Endothelial cell (in vitro differentiated cells): ENCODE measurements around the gene CHORDC1. TPM values are rescaled to one million over a fixed set of nuclear protein-coding genes. Genes with fewer than 3 reads are reported as not detected.
A peak's percentile ranks its signal among the peaks of the same experiment; 100 is the strongest.

Experiments used
- DNase-seq: peaks from one replicate; pipeline ENCODE4 v3.0.0; 2021; ENCODE audit warnings: low spot score
- H3K27ac Mint-ChIP-seq: one replicate; pipeline ENCODE4 v1.8.0; 2021; ENCODE audit warnings: mixed read lengths, inconsistent platforms; ENCODE audit not compliant: unreplicated experiment
- H3K27me3 Mint-ChIP-seq: one replicate; pipeline ENCODE4 v1.8.0; 2021; ENCODE audit warnings: mild to moderate bottlenecking, moderate library complexity, mixed read lengths, inconsistent platforms; ENCODE audit not compliant: unreplicated experiment
- H3K36me3 Mint-ChIP-seq: one replicate; pipeline ENCODE4 v1.8.0; 2021; ENCODE audit warnings: mild to moderate bottlenecking, low read depth, mixed read lengths, inconsistent platforms; ENCODE audit not compliant: unreplicated experiment
- H3K4me1 Mint-ChIP-seq: one replicate; pipeline ENCODE4 v1.8.0; 2021; ENCODE audit warnings: mild to moderate bottlenecking, mixed read lengths, inconsistent platforms; ENCODE audit not compliant: unreplicated experiment
- H3K4me3 Mint-ChIP-seq: one replicate; pipeline ENCODE4 v1.8.0; 2021; ENCODE audit warnings: mild to moderate bottlenecking, mixed read lengths, inconsistent platforms; ENCODE audit not compliant: unreplicated experiment
- H3K9me3 Mint-ChIP-seq: one replicate; pipeline ENCODE4 v1.8.0; 2021; ENCODE audit warnings: mixed read lengths, inconsistent platforms; ENCODE audit not compliant: unreplicated experiment
- CTCF ChIP-seq: fragments of 200-600 bp; sonication (generic); IDR thresholded peaks from one replicate; pipeline ENCODE4 v1.5.0; 2021; ENCODE audit warnings: antibody characterized with exemption; ENCODE audit not compliant: unreplicated experiment
- total RNA-seq: library from RNA; stranded (reverse); fragmentation: NEBNext Ultra II Directional; extraction: Animal tissue kit (Norgen Biotek cat#: 25700); gene quantifications from one replicate; pipeline ENCODE4 v1.2.1, GENCODE V29; 2021; ENCODE audit not compliant: unreplicated experiment

CHORDC1 gene
- total RNA-seq, 1 donor from 2014 or later: 29.2 TPM

- Mint-ChIP-seq H3K9me3 (no peaks in the 10 kb centered on the region), H3K4me3 (no peak overlapping the region), H3K27me3 (no peaks in the 10 kb centered on the region), H3K4me1 (peaks cover 16% of the 10 kb centered on the region), H3K27ac (no peak overlapping the region), H3K36me3 (no peaks in the 10 kb centered on the region)
- no peak for TF ChIP-seq CTCF
- no peak for DNase-seq
Observed at GRCh38 chr11:90252053-90252452, 29.2 kb upstream of the CHORDC1 start.

DNA sequence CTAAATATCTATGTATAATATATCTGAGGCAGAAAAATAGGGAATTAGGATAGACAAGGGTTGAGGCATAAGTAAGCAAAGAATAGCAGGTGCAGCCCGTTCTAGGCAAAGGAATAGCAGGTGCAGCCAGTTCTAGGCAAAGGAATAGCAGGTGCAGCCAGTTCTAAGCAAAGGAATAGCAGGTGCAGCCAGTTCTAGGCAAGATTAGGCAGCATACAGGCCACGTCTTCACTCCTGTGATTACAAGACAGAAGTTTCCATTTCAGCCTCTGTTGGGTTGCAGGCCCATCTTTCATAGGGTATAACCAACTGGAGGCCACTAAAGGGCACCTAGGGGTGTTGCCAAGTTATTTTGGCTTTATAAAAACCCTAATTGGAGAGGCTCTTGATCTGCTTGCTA is 28.8 kb upstream of the CHORDC1 start:
- no peak for TF ChIP-seq CTCF
- Mint-ChIP-seq H3K36me3 (no peaks in the 10 kb centered on the region), H3K27me3 (no peaks in the 10 kb centered on the region), H3K4me3 (no peak overlapping the region), H3K4me1 (peaks cover 16% of the 10 kb centered on the region), H3K27ac (no peak overlapping the region), H3K9me3 (no peaks in the 10 kb centered on the region)
- no peak for DNase-seq

- H3K4me3 Mint-ChIP-seq: no peak overlapping the region
- H3K27me3 Mint-ChIP-seq: no peaks in the 10 kb centered on the region
- H3K36me3 Mint-ChIP-seq: no peaks in the 10 kb centered on the region
- peaks cover 16% of the 10 kb centered on the region for H3K4me1 Mint-ChIP-seq
- no peak for DNase-seq
- peak overlapping the region; percentile 82 for H3K27ac Mint-ChIP-seq
- H3K9me3 Mint-ChIP-seq: no peaks in the 10 kb centered on the region
- no peak for TF ChIP-seq CTCF
Observed at GRCh38 chr11:90250970-90251369, 28.1 kb upstream of the CHORDC1 start.

DNA sequence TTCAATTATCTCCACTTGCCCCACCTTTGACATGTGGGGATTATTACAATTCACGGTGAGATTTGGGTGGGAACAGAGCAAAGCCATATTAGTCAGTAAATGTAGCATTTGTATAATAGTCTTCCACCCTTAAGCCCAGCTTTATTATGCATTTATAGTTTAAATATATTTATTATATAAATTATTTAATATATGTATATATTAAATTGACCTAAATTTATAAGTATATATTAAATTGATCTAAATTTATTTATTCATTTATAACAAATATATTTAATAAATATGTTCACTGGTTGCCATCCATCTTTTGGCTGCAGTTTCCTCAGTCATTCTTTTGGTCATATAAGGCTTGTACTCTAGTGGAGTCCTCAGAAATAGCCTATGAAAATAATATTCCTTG is 23.6 kb upstream of the CHORDC1 start:
- H3K36me3 Mint-ChIP-seq: no peaks in the 10 kb centered on the region
- no peak for TF ChIP-seq CTCF
- DNase-seq: no peak
- H3K27me3 Mint-ChIP-seq: no peaks in the 10 kb centered on the region
- H3K4me1 Mint-ChIP-seq: peaks cover 31% of the 10 kb centered on the region
- H3K9me3 Mint-ChIP-seq: no peaks in the 10 kb centered on the region
- no peak overlapping the region for H3K4me3 Mint-ChIP-seq
- no peak overlapping the region for H3K27ac Mint-ChIP-seq

- peaks cover 21% of the 10 kb centered on the region for H3K4me1 Mint-ChIP-seq
- DNase-seq: no peak
- H3K4me3 Mint-ChIP-seq: no peak overlapping the region
- no peak for TF ChIP-seq CTCF
- H3K27me3 Mint-ChIP-seq: peaks cover 3% of the 10 kb centered on the region
- no peaks in the 10 kb centered on the region for H3K9me3 Mint-ChIP-seq
- no peaks in the 10 kb centered on the region for H3K36me3 Mint-ChIP-seq
- H3K27ac Mint-ChIP-seq: no peak overlapping the region
Observed at GRCh38 chr11:90243534-90243933, 20.7 kb upstream of the CHORDC1 start.
